HUES48 (cell line): ENCODE results near the gene IWS1.
"Not testable (repeated sequence)": the region's sequence is repeated elsewhere in the genome, so short reads cannot be mapped to it uniquely, and the experiment has no call there.

Experiments used
- H3K27ac ChIP-seq: one replicate; pipeline ENCODE4 v1.7.0; 2013; ENCODE audit warnings: low read depth, low read length, inconsistent platforms
- H3K27me3 ChIP-seq: 2 replicates; pipeline ENCODE4 v1.6.1; 2013; ENCODE audit warnings: mild to moderate bottlenecking, low read length; ENCODE audit not compliant: control insufficient read depth, insufficient read depth
- H3K36me3 ChIP-seq: 2 replicates; pipeline ENCODE4 v1.6.1; 2013; ENCODE audit warnings: low read length; ENCODE audit not compliant: control insufficient read depth, insufficient read depth
- H3K4me1 ChIP-seq: 2 replicates; pipeline ENCODE4 v1.6.1; 2013; ENCODE audit warnings: mild to moderate bottlenecking, low read length; ENCODE audit not compliant: control insufficient read depth, insufficient read depth
- H3K4me3 ChIP-seq: 2 replicates; pipeline ENCODE4 v1.5.1; 2013; ENCODE audit warnings: mild to moderate bottlenecking, low read depth, low read length
- H3K9ac ChIP-seq: 2 replicates; pipeline ENCODE4 v1.6.1; 2013; ENCODE audit warnings: mild to moderate bottlenecking, low read depth, low read length, moderate library complexity
- H3K9me3 ChIP-seq: 2 replicates; pipeline ENCODE4 v1.6.1; 2013; ENCODE audit warnings: low read length; ENCODE audit not compliant: control insufficient read depth, insufficient read depth

Gene IWS1

GRCh38 chr2:127526132-127527000 is at the start of gene IWS1:
IWS1 (minus strand) TSS chr2:127526489; CDS start chr2:127526208, 281 bp downstream.
- no peaks in the 10 kb centered on the region for H3K9me3 ChIP-seq
- peak within 1 kb of the TSS; percentile 99 for H3K27ac ChIP-seq
- peak within 1 kb of the TSS; percentile 80 for H3K4me3 ChIP-seq
- H3K27me3 ChIP-seq, result no peaks in the 10 kb centered on the region
- peak within 1 kb of the TSS; percentile 95 for H3K9ac ChIP-seq
- peaks cover 16% of the 10 kb centered on the region for H3K4me1 ChIP-seq
- H3K36me3 ChIP-seq, result peaks cover 28% of the 10 kb centered on the region

- Histone ChIP-seq H3K27me3 (no peaks in the 10 kb centered on the region), H3K9ac (no peak overlapping the region), H3K4me3 (no peak overlapping the region), H3K27ac (no peak overlapping the region), H3K9me3 (no peaks in the 10 kb centered on the region), H3K4me1 (0 out of 2 replicates have a peak, but pooled peaks cover 1% of the 10 kb centered on the region), H3K36me3 (no peaks in the 10 kb centered on the region)
These were observed 49.7 kb upstream of the IWS1 start for GRCh38 chr2:127575941-127576432.

GRCh38 chr2:127575185-127575765 is 49.0 kb upstream of the IWS1 start:
- no peaks in the 10 kb centered on the region for H3K9me3 ChIP-seq
- no peaks in the 10 kb centered on the region for H3K27me3 ChIP-seq
- no peak overlapping the region for H3K27ac ChIP-seq
- H3K4me1 ChIP-seq, result peaks cover 7% of the 10 kb centered on the region; the same call in 1 of the 2 replicates
- no peak overlapping the region for H3K9ac ChIP-seq
- H3K4me3 ChIP-seq, result no peak overlapping the region
- no peaks in the 10 kb centered on the region for H3K36me3 ChIP-seq

- no peaks in the 10 kb centered on the region for H3K27me3 ChIP-seq
- no peaks in the 10 kb centered on the region for H3K9me3 ChIP-seq
- H3K27ac ChIP-seq, result no peak overlapping the region
- H3K36me3 ChIP-seq, result no peaks in the 10 kb centered on the region
- H3K9ac ChIP-seq, result no peak overlapping the region
- H3K4me1 ChIP-seq, result peaks cover 7% of the 10 kb centered on the region; the same call in 1 of the 2 replicates
- no peak overlapping the region for H3K4me3 ChIP-seq
These were observed 48.4 kb upstream of the IWS1 start for GRCh38 chr2:127574656-127575055.

GRCh38 chr2:127573771-127574170 is 47.5 kb upstream of the IWS1 start:
- H3K4me3 ChIP-seq, result no peak overlapping the region
- H3K4me1 ChIP-seq, result peaks cover 7% of the 10 kb centered on the region; the same call in 1 of the 2 replicates
- no peaks in the 10 kb centered on the region for H3K9me3 ChIP-seq
- no peak overlapping the region for H3K9ac ChIP-seq
- H3K27me3 ChIP-seq, result no peaks in the 10 kb centered on the region
- H3K36me3 ChIP-seq, result no peaks in the 10 kb centered on the region
- H3K27ac ChIP-seq, result no peak overlapping the region

GRCh38 chr2:127573298-127573697 is 47.0 kb upstream of the IWS1 start:
- no peak overlapping the region for H3K4me3 ChIP-seq
- H3K9me3 ChIP-seq, result no peaks in the 10 kb centered on the region
- H3K36me3 ChIP-seq, result no peaks in the 10 kb centered on the region
- H3K9ac ChIP-seq, result no peak overlapping the region
- H3K4me1 ChIP-seq, result peaks cover 7% of the 10 kb centered on the region; the same call in 1 of the 2 replicates
- H3K27ac ChIP-seq, result no peak overlapping the region
- H3K27me3 ChIP-seq, result no peaks in the 10 kb centered on the region

GRCh38 chr2:127572841-127573240 is 46.6 kb upstream of the IWS1 start:
- H3K36me3 ChIP-seq, result no peaks in the 10 kb centered on the region
- no peaks in the 10 kb centered on the region for H3K9me3 ChIP-seq
- no peak overlapping the region for H3K4me3 ChIP-seq
- H3K27ac ChIP-seq, result no peak overlapping the region
- no peak overlapping the region for H3K9ac ChIP-seq
- peaks cover 7% of the 10 kb centered on the region; the same call in 1 of the 2 replicates for H3K4me1 ChIP-seq
- no peaks in the 10 kb centered on the region for H3K27me3 ChIP-seq

GRCh38 chr2:127572352-127572751 is 46.1 kb upstream of the IWS1 start:
- not testable (repeated sequence) for H3K9ac ChIP-seq, H3K9me3 ChIP-seq, H3K27me3 ChIP-seq, H3K27ac ChIP-seq, H3K4me1 ChIP-seq, H3K36me3 ChIP-seq, H3K4me3 ChIP-seq

- peaks cover 7% of the 10 kb centered on the region; the same call in 1 of the 2 replicates for H3K4me1 ChIP-seq
- H3K9me3 ChIP-seq, result no peaks in the 10 kb centered on the region
- H3K9ac ChIP-seq, result no peak overlapping the region
- H3K27me3 ChIP-seq, result no peaks in the 10 kb centered on the region
- no peak overlapping the region for H3K4me3 ChIP-seq
- no peak overlapping the region for H3K27ac ChIP-seq
- no peaks in the 10 kb centered on the region for H3K36me3 ChIP-seq
These were observed 44.3 kb upstream of the IWS1 start for GRCh38 chr2:127570282-127571250.

DNA sequence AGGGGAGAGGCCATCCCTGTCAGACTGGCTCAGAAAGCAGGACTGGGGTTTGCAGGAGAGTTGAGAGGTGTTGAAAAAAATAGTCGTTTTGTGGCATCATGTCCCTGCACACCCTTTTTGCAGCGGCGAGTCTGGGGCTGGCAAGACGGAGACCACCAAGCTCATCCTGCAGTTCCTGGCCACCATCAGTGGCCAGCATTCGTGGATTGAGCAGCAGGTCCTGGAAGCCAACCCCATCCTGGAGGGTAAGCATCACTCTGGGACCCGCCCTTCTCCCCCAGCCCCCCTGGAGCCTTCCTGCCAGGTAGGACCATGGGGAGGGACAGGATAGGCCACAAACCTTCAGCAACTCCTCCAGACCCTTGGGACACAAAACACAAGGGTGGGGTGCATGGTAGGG is 43.4 kb upstream of the IWS1 start:
- Histone ChIP-seq H3K36me3 (no peaks in the 10 kb centered on the region), H3K9me3 (no peaks in the 10 kb centered on the region), H3K9ac (no peak overlapping the region), H3K27ac (no peak overlapping the region), H3K27me3 (no peaks in the 10 kb centered on the region), H3K4me1 (peaks cover 7% of the 10 kb centered on the region; the same call in 1 of the 2 replicates), H3K4me3 (no peak overlapping the region)
